Stimulated activated CD8-positive, alpha-beta memory T cell treated with anti-CD3 and anti-CD28 coated beads, Interleukin-2, amount 100 ng/mL, for 48 hours (primary cell): ENCODE measurements around the gene BCL10.
A peak's percentile ranks its signal among the peaks of the same experiment; 100 is the strongest.
"Not testable (repeated sequence)": the region's sequence is repeated elsewhere in the genome, so short reads cannot be mapped to it uniquely, and the experiment has no call there.

Source experiments
- DNase-seq, 2 donors: peaks; one replicate each; pipeline ENCODE4 v3.0.0-alpha.2; 2020; ENCODE audit warnings: low read depth in 2 of 2

The BCL10 gene

GRCh38 chr1:85264150-85264549, 12.3 kb downstream of the BCL10 start:
- DNase-seq = no peak

DNA sequence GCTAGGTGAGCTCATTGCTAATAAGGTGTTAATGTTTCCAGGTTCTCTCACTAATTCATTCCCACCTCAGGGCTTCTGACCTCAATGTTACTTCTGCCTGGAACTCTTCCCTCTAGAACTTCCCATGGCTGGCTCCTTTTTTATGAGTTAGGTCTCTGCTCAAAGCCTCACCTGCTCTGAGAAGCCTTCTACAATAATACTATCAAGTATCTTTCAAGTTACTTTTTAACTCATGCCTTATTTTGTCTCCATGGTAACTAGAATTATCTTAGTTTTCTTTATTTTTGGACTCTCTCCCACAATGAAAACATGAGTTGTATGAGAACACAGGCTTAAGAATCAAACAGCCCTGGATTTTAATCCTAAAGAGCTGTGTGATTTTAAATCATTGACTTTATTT, 13.4 kb downstream of the BCL10 start:
- DNase-seq = no peak

DNA sequence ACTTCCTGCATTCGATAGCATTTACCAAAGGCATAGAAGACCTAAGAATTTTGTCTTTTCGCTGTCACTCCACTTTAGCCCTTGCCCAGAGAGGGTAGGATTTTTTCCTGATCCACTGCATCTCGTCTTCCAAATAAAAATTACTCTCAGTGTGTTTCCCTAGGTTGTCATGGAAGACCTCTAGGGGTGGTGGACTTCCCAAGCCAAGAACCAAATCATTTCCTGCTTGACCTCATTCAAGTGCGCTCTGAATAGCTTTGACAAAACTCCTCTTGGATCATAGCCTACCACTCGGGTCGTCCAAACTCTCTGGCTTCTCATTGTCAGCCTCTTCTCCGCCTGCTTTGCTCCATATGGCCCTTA, 16.5 kb downstream of the BCL10 start:
- no peak for DNase-seq

GRCh38 chr1:85259118-85259911, 17.1 kb downstream of the BCL10 start, which contains the start of gene C1orf52:
TSS of gene C1orf52 (minus strand) at chr1:85259662. CDS start at chr1:85259633, 29 bp downstream.
- peak; percentile 95 to 97 for DNase-seq

DNA sequence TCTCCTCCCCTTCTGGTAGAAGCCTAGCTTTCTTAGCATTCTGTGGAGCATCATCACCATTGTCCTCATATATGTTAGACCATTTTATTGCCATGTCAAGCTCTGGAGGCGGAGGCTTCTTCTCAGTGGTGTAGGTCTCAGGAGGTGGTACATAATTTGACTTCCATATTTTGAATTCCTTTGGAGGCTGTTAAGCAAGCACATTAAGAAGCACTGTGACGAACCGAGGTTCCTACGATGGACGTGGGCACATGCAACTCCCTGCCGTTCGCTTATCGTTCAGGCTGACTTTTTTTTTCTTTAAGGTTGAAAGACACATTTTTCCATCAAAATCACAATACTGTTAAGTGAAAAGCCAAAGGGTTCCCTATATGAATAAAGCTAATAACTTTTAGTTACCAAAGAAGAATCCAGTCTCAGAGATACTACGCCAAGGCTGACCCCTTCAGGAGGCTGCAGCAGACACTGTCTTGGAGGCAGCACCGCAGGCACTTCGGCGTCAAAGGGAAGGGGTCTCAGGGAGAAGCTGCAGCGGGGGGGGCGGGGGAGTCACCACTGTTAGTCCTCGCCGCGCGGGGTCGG, 17.8 kb downstream of the BCL10 start:
- no peak for DNase-seq

DNA sequence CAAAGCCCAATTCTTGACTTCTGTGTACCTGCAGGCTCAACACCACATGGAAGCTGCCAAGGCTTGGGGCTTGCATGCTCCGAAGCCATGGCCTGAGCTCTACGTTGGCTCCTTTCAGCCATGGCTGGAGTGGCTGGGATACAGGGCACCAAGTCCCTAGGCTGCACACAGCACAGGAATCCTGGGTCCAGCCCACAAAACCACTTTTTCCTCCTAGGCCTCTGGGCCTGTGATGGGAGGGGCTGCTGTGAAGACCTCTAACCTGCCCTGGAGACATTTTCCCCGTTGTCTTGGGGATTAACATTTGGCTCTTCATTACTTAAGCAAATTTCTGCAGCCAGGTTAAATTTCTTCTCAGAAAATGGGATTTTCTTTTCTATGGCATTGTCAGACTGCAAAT, 27.4 kb downstream of the BCL10 start:
- not testable (repeated sequence) for DNase-seq

DNA sequence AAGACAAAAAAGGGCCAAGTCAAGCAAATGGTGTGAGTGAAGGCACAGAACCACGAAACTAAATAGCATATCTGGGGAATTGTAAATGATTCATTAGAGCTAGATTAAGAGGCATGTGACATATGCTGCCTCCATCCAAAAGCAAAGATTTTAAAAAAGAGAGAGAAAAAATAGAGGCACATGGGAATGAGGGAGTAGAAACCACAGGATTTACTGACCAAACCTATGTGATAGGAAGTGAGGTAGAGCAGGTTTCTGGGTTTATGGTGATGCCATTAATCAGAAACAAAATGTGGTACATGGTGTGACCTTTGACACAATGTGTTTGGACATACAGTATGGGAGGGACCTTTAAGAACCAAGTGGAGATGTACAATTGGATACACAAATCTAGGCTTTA, 30.5 kb downstream of the BCL10 start:
- no peak for DNase-seq

DNA sequence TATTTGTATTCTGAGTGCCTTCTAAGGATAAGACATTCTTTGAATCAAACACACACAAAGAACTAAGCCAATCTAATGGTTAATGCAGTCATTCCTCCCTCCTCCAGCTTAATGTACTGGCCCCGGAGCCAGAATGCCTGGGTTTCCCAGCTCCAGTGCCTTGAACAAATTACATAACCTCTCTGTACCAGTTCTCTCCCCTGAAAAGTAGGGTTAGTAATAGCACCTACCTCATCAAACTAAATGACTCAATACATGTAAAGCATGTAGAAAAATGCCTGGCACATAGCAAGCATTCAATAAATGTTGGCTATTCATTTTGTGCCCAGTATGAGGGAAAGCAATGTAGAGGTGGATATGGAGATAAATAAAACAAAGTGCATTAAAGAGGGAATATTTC, 31.0 kb downstream of the BCL10 start:
- no peak for DNase-seq

GRCh38 chr1:85244271-85245061, 32.0 kb downstream of the BCL10 start:
- no peak for DNase-seq

DNA sequence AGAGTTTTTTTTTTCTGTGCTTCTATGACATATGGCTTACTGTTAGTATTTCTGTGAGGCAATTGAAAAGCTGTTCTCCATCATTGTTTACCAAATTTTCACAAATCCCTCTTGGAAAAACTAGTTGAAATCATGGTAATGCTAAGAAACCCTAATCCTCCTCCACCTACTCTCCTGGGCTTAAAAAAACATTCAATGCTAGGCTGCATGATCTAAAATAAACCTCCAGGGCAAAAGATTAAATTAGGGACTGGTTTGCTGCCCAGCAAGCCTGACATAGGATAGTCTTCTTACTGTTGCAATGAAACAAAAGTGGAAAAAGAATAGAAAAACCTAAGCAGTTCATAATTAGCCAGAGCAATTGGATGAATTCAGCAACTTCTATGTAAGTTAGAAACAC, 33.1 kb downstream of the BCL10 start:
- DNase-seq = no peak

- no peak for DNase-seq
Measured at GRCh38 chr1:85240643-85241042, 35.8 kb downstream of the BCL10 start.

- no peak for DNase-seq
Measured at GRCh38 chr1:85240174-85240601, 36.2 kb downstream of the BCL10 start.

- no peak for DNase-seq
Measured at GRCh38 chr1:85237613-85238012, 38.8 kb downstream of the BCL10 start.

DNA sequence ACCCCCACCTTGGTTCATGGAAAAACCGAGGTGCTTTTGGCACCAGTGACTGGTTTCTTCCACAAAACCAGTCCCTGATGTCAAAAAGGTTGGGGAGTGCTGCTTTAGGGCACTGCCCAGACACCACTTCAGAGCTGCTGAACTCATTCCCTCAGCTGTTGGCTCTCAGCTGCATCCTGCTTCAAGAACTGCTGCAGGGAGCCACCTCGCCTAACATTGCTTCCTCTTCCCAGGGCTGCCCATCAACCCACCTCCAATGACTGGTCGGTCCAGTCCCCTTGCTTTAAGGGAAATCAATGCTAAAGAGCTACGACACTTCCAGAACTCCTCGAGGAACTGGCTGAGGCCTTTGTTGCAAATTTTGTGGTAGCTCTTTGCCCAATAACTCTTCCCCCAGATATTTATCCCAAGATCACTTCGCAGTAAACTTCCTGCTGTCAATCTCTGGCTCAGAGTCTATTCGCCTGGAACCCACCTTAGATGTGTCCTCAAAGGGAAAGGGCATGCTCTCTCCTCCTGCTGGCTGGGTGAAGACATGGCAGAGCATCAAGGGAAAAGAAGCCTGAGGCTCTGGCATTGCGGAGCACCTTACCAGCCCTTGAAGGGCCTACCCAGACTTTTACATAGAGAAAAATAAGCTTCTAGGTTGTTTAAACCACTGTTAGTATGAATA, 46.0 kb downstream of the BCL10 start:
- no peak for DNase-seq

DNA sequence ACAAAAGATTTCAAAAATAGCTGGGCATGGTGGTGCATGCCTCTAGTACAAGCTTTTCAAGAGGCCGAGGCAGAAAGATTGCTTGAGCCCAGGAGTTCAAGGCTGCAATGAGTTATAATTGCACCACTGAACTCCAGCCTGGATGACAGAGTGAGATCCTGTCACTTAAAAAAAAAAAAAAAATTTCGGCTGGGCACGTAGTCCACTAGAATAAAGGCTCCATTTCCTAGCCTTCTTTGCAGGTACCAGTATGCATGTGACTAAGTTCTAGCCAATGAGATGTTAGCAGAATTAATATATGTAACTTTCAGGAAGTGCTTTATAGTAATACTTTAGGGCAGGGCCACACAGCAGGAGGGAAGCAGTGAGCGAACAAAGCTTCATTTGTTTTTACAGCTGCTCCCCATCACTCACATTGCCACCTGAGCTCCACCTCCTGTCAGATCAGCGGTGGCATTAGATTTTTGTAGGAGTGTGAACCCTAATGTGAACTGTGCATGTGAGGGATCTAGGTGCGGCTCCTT, 46.8 kb downstream of the BCL10 start:
- no peak for DNase-seq

GRCh38 chr1:85228972-85229371, 47.5 kb downstream of the BCL10 start:
- no peak for DNase-seq

GRCh38 chr1:85225624-85226380, 50.6 kb downstream of the BCL10 start:
- no peak for DNase-seq

DNA sequence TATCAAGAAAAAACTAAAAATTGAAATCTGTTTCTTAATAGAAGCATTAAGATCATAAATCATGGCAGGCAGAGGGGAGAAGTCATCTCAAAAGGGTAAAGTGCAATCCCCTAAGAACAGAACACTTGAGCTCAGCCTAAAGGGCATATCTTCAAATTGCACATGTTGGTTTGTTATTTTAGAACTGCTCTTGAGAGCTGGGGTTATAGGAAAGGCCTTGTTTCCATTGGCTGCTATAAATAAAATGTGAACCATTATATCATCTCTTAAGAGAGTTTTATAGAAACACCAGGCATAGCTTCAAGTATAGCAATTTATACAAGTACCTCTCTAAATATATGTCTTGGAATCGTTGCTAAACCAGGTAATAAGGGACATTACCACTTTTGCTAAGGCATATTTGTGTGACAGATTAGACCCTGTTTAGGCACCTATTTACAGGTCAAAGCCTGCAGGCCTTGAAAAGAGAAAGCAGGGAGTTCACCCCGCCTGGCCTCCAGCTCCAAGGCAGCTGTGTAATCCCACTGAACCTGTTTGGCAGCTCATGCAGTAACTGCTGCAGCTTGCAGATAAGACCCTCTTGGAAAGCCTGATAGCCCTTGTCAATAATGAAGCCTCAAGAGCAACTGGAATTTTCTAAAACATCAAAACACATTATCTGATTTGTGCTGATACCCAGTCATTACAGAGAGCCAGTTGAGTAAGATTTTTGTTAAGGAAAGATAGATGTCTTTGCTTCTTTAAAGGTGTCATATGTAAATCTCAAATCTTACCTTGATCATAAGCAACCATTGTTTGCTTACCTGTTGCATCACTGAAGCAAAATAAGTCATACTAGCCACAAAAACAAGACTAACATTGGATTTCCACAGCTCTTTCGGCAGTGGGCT, 51.5 kb downstream of the BCL10 start:
- DNase-seq = no peak

GRCh38 chr1:85224295-85224694, 52.1 kb downstream of the BCL10 start:
- DNase-seq = no peak

DNA sequence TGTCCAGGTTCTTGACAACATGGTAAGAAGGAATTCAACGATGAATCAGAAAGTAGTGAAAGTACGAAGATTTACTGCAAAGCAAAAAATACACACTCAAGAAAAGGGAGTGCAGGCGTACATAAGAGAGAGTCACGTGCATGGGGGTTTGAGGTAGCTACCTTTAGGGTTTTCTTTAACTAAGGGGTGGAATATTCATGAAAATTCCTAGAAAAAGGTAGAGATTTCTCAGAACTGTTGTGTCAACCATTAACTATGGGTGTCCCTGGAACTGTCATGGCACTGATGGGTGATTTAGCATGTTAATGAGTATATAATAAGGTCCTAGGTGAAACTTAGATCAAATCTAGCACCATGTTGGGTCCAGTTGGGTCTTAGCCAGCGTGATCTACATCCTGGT, 53.1 kb downstream of the BCL10 start:
- DNase-seq = no peak
